GM23338 (cell line): ENCODE data around the gene WWOX. TPM values are rescaled to one million over a fixed set of nuclear protein-coding genes. Genes with fewer than 3 reads are reported as not detected.
A peak's percentile ranks its signal among the peaks of the same experiment; 100 is the strongest.

Source experiments
- ATAC-seq: fragments of 200-7000 bp; cut with Tn5 transposase; 3 replicates; pipeline ENCODE4 v1.9.1; 2020
- DNase-seq: peaks from one replicate; pipeline ENCODE4 v3.0.0-alpha.2; 2015; ENCODE audit warnings: low spot score
- H2AFZ ChIP-seq: fragments of 200-600 bp; sonication (generic); 2 replicates; pipeline ENCODE4 v1.8.0; 2016; ENCODE audit warnings: antibody characterized with exemption, mild to moderate bottlenecking, moderate library complexity
- H3F3A ChIP-seq: fragments of 200-600 bp; sonication (generic); replicated peaks from 2 replicates; pipeline ENCODE4 v1.8.0; 2017; ENCODE audit warnings: antibody characterized with exemption, mixed run types, low read depth
- H3K27ac ChIP-seq: fragments of 200-600 bp; sonication (generic); 2 replicates; pipeline ENCODE4 v1.6.1; 2016; ENCODE audit warnings: low read depth
- H3K27me3 ChIP-seq: fragments of 200-600 bp; sonication (generic); 2 replicates; pipeline ENCODE4 v1.8.0; 2016; ENCODE audit warnings: mild to moderate bottlenecking, mixed run types, moderate library complexity; ENCODE audit not compliant: insufficient read depth
- H3K36me3 ChIP-seq: fragments of 200-600 bp; sonication (generic); 2 replicates; pipeline ENCODE4 v1.8.0; 2016; ENCODE audit warnings: mild to moderate bottlenecking; ENCODE audit not compliant: insufficient read depth
- H3K4me1 ChIP-seq: fragments of 200-600 bp; sonication (generic); 2 replicates; pipeline ENCODE4 v1.8.0; 2016; ENCODE audit warnings: mild to moderate bottlenecking, moderate library complexity; ENCODE audit not compliant: insufficient read depth
- H3K4me2 ChIP-seq: fragments of 200-600 bp; sonication (generic); 2 replicates; pipeline ENCODE4 v1.7.1; 2017; ENCODE audit warnings: mixed run types
- H3K4me3 ChIP-seq: fragments of 200-600 bp; sonication (generic); 2 replicates; pipeline ENCODE4 v1.6.1; 2016; ENCODE audit warnings: mixed run types
- H3K79me2 ChIP-seq: fragments of 200-600 bp; sonication (generic); replicated peaks from 2 replicates; pipeline ENCODE4 v1.8.0; 2017; ENCODE audit warnings: mild to moderate bottlenecking; ENCODE audit not compliant: insufficient read depth
- H3K9me2 ChIP-seq: fragments of 200-600 bp; sonication (generic); 2 replicates; pipeline ENCODE4 v1.8.0; 2017; ENCODE audit not compliant: insufficient read depth
- H4K20me1 ChIP-seq: fragments of 200-600 bp; sonication (generic); replicated peaks from 2 replicates; pipeline ENCODE4 v1.8.0; 2017; ENCODE audit warnings: mild to moderate bottlenecking; ENCODE audit not compliant: insufficient read depth
- H3K27ac Mint-ChIP-seq: 2 replicates; pipeline ENCODE4 v1.8.0; 2020; ENCODE audit warnings: inconsistent platforms, mild to moderate bottlenecking, moderate library complexity, mixed read lengths
- H3K27me3 Mint-ChIP-seq: 3 replicates; pipeline ENCODE4 v1.8.0; 2022; ENCODE audit warnings: low read depth, mild to moderate bottlenecking, moderate library complexity, mixed read lengths, inconsistent platforms; ENCODE audit not compliant: insufficient read depth, poor library complexity
- H3K36me3 Mint-ChIP-seq: 3 replicates; pipeline ENCODE4 v1.8.0; 2021; ENCODE audit warnings: low read depth, mild to moderate bottlenecking, inconsistent platforms, moderate library complexity, mixed read lengths
- H3K4me1 Mint-ChIP-seq: 3 replicates; pipeline ENCODE4 v1.8.0; 2020; ENCODE audit warnings: mild to moderate bottlenecking, inconsistent platforms, mixed read lengths
- H3K4me3 Mint-ChIP-seq: 3 replicates; pipeline ENCODE4 v1.8.0; 2021; ENCODE audit warnings: moderate library complexity, mild to moderate bottlenecking, inconsistent platforms, mixed read lengths
- H3K9me3 Mint-ChIP-seq: 3 replicates; pipeline ENCODE4 v1.8.0; 2020; ENCODE audit warnings: moderate library complexity, mild to moderate bottlenecking, inconsistent platforms, mixed read lengths
- CREB1 ChIP-seq: fragments of 250-450 bp; sonication (Bioruptor Pico); IDR thresholded peaks from 2 replicates; pipeline ENCODE4 v1.5.0; 2020; ENCODE audit warnings: low read depth, mild to moderate bottlenecking, moderate library complexity
- ETS1 ChIP-seq: IDR thresholded peaks from 2 replicates; pipeline ENCODE4 v1.6.1; 2016; ENCODE audit warnings: antibody characterized with exemption
- JUNB ChIP-seq: IDR thresholded peaks from one replicate; pipeline ENCODE4 v1.6.1; 2016; ENCODE audit warnings: antibody characterized with exemption; ENCODE audit not compliant: unreplicated experiment
- STAT1 ChIP-seq: IDR thresholded peaks from one replicate; pipeline ENCODE4 v1.6.1; 2016; ENCODE audit warnings: antibody characterized with exemption; ENCODE audit not compliant: unreplicated experiment
- ZNF114 ChIP-seq: fragments of 250-450 bp; sonication (Bioruptor Pico); IDR thresholded peaks from 2 replicates; pipeline ENCODE4 v1.5.0; 2020; ENCODE audit warnings: mild to moderate bottlenecking, moderate library complexity
- ZNF331 ChIP-seq: fragments of 250-450 bp; sonication (Bioruptor Pico); IDR thresholded peaks from 2 replicates; pipeline ENCODE4 v1.5.0; 2020; ENCODE audit warnings: low read depth, mild to moderate bottlenecking, moderate library complexity
- polyA plus RNA-seq: library from polyadenylated mRNA; unstranded; fragments of >200 nt; fragmentation: Nextera tagmentation; extraction: Ambion mirVana; gene quantifications from 2 replicates; pipeline ENCODE4 v1.2.1, GENCODE V29; 2016
- total RNA-seq: library from RNA; depleted of rRNA; stranded (reverse); fragments of >200 nt; shearing (Covaris generic); gene quantifications from 2 replicates; pipeline ENCODE4 v1.2.3, GENCODE V29; 2014
- TF ChIP-seq, protein P1 (sequence below): fragments of 250-450 bp; sonication (Bioruptor Pico); IDR thresholded peaks from 2 replicates; pipeline ENCODE4 v1.5.0; 2020; ENCODE audit warnings: mild to moderate bottlenecking, moderate library complexity

WWOX gene
- total and polyA plus RNA-seq, 2 experiments from 2014 or later: 10.0 to 19.3 TPM

- Mint-ChIP-seq H3K27ac (no peak overlapping the region), H3K27me3 (peaks cover 8% of the 10 kb centered on the region), H3K9me3 (no peaks in the 10 kb centered on the region), H3K4me3 (no peak overlapping the region; the same call in 2 of the 3 replicates), H3K36me3 (no peaks in the 10 kb centered on the region), H3K4me1 (peaks cover 34% of the 10 kb centered on the region)
- Histone ChIP-seq H3K36me3 (no peaks in the 10 kb centered on the region), H3K79me2 (no peaks in the 10 kb centered on the region), H3K9me2 (no peaks in the 10 kb centered on the region), H3F3A (no peaks in the 10 kb centered on the region), H4K20me1 (no peaks in the 10 kb centered on the region), H3K27me3 (no peaks in the 10 kb centered on the region), H3K27ac (no peak overlapping the region), H3K4me1 (no peaks in the 10 kb centered on the region; the same call in 1 of the 2 replicates), H3K4me2 (no peak overlapping the region), H3K4me3 (no peak overlapping the region), H2AFZ (no peak overlapping the region)
- ATAC-seq (peak; percentile 81), DNase-seq (peak; percentile 66)
- TF ChIP-seq STAT1: no peak
- TF ChIP-seq, protein P1, sequence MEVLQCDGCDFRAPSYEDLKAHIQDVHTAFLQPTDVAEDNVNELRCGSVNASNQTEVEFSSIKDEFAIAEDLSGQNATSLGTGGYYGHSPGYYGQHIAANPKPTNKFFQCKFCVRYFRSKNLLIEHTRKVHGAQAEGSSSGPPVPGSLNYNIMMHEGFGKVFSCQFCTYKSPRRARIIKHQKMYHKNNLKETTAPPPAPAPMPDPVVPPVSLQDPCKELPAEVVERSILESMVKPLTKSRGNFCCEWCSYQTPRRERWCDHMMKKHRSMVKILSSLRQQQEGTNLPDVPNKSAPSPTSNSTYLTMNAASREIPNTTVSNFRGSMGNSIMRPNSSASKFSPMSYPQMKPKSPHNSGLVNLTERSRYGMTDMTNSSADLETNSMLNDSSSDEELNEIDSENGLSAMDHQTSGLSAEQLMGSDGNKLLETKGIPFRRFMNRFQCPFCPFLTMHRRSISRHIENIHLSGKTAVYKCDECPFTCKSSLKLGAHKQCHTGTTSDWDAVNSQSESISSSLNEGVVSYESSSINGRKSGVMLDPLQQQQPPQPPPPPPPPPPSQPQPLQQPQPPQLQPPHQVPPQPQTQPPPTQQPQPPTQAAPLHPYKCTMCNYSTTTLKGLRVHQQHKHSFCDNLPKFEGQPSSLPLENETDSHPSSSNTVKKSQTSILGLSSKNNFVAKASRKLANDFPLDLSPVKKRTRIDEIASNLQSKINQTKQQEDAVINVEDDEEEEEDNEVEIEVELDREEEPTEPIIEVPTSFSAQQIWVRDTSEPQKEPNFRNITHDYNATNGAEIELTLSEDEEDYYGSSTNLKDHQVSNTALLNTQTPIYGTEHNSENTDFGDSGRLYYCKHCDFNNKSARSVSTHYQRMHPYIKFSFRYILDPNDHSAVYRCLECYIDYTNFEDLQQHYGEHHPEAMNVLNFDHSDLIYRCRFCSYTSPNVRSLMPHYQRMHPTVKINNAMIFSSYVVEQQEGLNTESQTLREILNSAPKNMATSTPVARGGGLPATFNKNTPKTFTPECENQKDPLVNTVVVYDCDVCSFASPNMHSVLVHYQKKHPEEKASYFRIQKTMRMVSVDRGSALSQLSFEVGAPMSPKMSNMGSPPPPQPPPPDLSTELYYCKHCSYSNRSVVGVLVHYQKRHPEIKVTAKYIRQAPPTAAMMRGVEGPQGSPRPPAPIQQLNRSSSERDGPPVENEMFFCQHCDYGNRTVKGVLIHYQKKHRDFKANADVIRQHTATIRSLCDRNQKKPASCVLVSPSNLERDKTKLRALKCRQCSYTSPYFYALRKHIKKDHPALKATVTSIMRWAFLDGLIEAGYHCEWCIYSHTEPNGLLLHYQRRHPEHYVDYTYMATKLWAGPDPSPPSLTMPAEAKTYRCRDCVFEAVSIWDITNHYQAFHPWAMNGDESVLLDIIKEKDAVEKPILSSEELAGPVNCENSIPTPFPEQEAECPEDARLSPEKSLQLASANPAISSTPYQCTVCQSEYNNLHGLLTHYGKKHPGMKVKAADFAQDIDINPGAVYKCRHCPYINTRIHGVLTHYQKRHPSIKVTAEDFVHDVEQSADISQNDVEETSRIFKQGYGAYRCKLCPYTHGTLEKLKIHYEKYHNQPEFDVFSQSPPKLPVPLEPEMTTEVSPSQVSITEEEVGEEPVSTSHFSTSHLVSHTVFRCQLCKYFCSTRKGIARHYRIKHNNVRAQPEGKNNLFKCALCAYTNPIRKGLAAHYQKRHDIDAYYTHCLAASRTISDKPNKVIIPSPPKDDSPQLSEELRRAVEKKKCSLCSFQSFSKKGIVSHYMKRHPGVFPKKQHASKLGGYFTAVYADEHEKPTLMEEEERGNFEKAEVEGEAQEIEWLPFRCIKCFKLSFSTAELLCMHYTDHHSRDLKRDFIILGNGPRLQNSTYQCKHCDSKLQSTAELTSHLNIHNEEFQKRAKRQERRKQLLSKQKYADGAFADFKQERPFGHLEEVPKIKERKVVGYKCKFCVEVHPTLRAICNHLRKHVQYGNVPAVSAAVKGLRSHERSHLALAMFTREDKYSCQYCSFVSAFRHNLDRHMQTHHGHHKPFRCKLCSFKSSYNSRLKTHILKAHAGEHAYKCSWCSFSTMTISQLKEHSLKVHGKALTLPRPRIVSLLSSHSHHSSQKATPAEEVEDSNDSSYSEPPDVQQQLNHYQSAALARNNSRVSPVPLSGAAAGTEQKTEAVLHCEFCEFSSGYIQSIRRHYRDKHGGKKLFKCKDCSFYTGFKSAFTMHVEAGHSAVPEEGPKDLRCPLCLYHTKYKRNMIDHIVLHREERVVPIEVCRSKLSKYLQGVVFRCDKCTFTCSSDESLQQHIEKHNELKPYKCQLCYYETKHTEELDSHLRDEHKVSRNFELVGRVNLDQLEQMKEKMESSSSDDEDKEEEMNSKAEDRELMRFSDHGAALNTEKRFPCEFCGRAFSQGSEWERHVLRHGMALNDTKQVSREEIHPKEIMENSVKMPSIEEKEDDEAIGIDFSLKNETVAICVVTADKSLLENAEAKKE (CRISPR knock-in tag): peak; percentile 18; the same call in 1 of the 2 replicates
These were observed 112.5 kb downstream of the WWOX start for GRCh38 chr16:78211946-78212345.

- no peak overlapping the region for H3K27ac Mint-ChIP-seq
- DNase-seq (no peak), ATAC-seq (no peak)
- Histone ChIP-seq H3K9me2 (no peaks in the 10 kb centered on the region), H3K4me2 (no peak overlapping the region), H3K4me3 (no peak overlapping the region), H3K27ac (no peak overlapping the region), H3K36me3 (no peaks in the 10 kb centered on the region), H2AFZ (no peak overlapping the region), H3K4me1 (no peaks in the 10 kb centered on the region; the same call in 1 of the 2 replicates), H3F3A (no peaks in the 10 kb centered on the region), H3K27me3 (no peaks in the 10 kb centered on the region), H3K79me2 (no peaks in the 10 kb centered on the region), H4K20me1 (no peaks in the 10 kb centered on the region)
- H3K4me1 Mint-ChIP-seq: peaks cover 34% of the 10 kb centered on the region
- H3K36me3 Mint-ChIP-seq: no peaks in the 10 kb centered on the region
- TF ChIP-seq CREB1 (CRISPR knock-in tag): no peak
- no peak for TF ChIP-seq JUNB
- no peak for TF ChIP-seq ZNF114 (CRISPR knock-in tag)
- no peak for TF ChIP-seq ZNF331
- no peak for TF ChIP-seq ETS1
- H3K9me3 Mint-ChIP-seq: 0 out of 3 replicates have a peak, but pooled peaks cover 3% of the 10 kb centered on the region
- H3K27me3 Mint-ChIP-seq: peaks cover 9% of the 10 kb centered on the region
- no peak overlapping the region for H3K4me3 Mint-ChIP-seq
These were observed 113.2 kb downstream of the WWOX start for GRCh38 chr16:78212674-78213073.
